HepG2 (cell line): ENCODE results near the gene GRHL3.

Experiments
- GATAD2A ChIP-seq: IDR thresholded peaks from 2 replicates; pipeline ENCODE4 v1.6.1; 2016
- RBFOX2 ChIP-seq: fragments of 200-400 bp; formaldehyde crosslinking; IDR thresholded peaks from 2 replicates; pipeline ENCODE4 v1.6.1; 2017; ENCODE audit warnings: low read depth, mild to moderate bottlenecking, low read length

DNA sequence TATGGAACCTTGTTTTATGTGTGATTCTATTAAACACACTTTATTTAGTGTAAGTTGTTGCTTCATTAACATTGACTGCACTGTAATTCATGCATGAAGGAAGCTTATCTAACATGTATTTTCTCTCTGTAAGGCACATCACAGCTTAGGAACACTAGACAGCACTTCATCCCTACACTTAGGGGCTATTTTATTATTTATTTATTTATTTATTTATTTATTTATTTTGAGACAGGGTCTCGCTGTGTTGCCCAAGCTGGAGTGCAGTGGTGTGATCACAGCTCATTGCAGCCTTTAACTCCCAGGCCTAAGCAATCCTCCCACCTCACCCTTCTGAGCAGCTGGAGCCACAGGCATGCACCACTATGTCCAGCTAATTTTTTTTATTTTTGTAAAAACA, 30.7 kb upstream of the GRHL3 start:
- TF ChIP-seq RBFOX2 = no peak
- TF ChIP-seq GATAD2A = no peak
